ENCODE data around the gene SMAD6.

- TF ChIP-seq, protein P1, sequence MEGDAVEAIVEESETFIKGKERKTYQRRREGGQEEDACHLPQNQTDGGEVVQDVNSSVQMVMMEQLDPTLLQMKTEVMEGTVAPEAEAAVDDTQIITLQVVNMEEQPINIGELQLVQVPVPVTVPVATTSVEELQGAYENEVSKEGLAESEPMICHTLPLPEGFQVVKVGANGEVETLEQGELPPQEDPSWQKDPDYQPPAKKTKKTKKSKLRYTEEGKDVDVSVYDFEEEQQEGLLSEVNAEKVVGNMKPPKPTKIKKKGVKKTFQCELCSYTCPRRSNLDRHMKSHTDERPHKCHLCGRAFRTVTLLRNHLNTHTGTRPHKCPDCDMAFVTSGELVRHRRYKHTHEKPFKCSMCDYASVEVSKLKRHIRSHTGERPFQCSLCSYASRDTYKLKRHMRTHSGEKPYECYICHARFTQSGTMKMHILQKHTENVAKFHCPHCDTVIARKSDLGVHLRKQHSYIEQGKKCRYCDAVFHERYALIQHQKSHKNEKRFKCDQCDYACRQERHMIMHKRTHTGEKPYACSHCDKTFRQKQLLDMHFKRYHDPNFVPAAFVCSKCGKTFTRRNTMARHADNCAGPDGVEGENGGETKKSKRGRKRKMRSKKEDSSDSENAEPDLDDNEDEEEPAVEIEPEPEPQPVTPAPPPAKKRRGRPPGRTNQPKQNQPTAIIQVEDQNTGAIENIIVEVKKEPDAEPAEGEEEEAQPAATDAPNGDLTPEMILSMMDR (conservative IDR thresholded peaks at IDR 0.05; ENCODE audit: low read depth, low read length), result no peak
- TF ChIP-seq BHLHE40 (IDR thresholded peaks at IDR 0.05; ENCODE audit: low read depth, low read length) (no peak), POLR2A (IDR thresholded peaks at IDR 0.05; ENCODE audit: low read depth, low read length) (no peak), RCOR1 (IDR thresholded peaks at IDR 0.05; ENCODE audit: insufficient replicate concordance, low read length) (no peak), RAD21 (IDR thresholded peaks at IDR 0.05; ENCODE audit: low read length) (no peak), FOS (IDR thresholded peaks at IDR 0.05; ENCODE audit: low read depth, low read length) (no peak), USF2 (IDR thresholded peaks at IDR 0.05; ENCODE audit: low read depth, low read length) (no peak), SMC3 (IDR thresholded peaks at IDR 0.05; ENCODE audit: low read depth, low read length) (no peak)
Measured at GRCh38 chr15:66822576-66822975, 120.5 kb downstream of the SMAD6 start.

Data from IMR-90 (cell line).